ENCODE results near the gene HELZ. TPM values are rescaled to one million over a fixed set of nuclear protein-coding genes. Genes with fewer than 3 reads are reported as not detected.

The HELZ gene
- total RNA-seq, 2 donors from 2014 or later, result 51.4 to 74.7 TPM

- Mint-ChIP-seq H3K27me3 (ENCODE audit: insufficient read depth) (no peaks in the 10 kb centered on the region), H3K36me3 (ENCODE audit: low read depth) (peaks cover 34% of the 10 kb centered on the region), H3K4me1 (peaks cover 2% of the 10 kb centered on the region), H3K9me3 (no peaks in the 10 kb centered on the region), H3K27ac (no peak overlapping the region), H3K4me3 (no peak overlapping the region)
- H3K9ac ChIP-seq (ENCODE audit: extremely low read depth, low read length, poor library complexity, severe bottlenecking), result no peak overlapping the region
- WGBS, 2 experiments (ENCODE audit: insufficient coverage in 1 of 2, insufficient read length in 1 of 2), result 81% methylated on average over 4 of the region's 5 CpGs; no CpG with 5 or more reads in 1 of the 2 experiments
- peaks cover 52% of the 10 kb centered on the region for H3K36me3 ChIP-seq (ENCODE audit: control insufficient read depth, insufficient read depth, low read length)
- H3K4me1 ChIP-seq (ENCODE audit: control insufficient read depth, insufficient read depth, low read length), result no peaks in the 10 kb centered on the region
- no peaks in the 10 kb centered on the region for H3K9me3 ChIP-seq (ENCODE audit: control insufficient read depth, low read length)
- H3K27ac ChIP-seq (ENCODE audit: low read depth, low read length), result no peak overlapping the region
- no peak for DNase-seq
- no peaks in the 10 kb centered on the region for H3K27me3 ChIP-seq (ENCODE audit: control insufficient read depth, insufficient read depth, low read length, poor library complexity, severe bottlenecking)
- TF ChIP-seq CTCF (conservative IDR thresholded peaks at IDR 0.05), result no peak
- H3K4me3 ChIP-seq (ENCODE audit: low read length), result no peak overlapping the region
Measured at GRCh38 chr17:67212231-67212630, 32.8 kb downstream of the HELZ start.

- peaks cover 34% of the 10 kb centered on the region for H3K36me3 Mint-ChIP-seq (ENCODE audit: low read depth)
- Histone ChIP-seq H3K9me3 (ENCODE audit: control insufficient read depth, low read length) (no peaks in the 10 kb centered on the region), H3K27ac (ENCODE audit: low read depth, low read length) (no peak overlapping the region), H3K4me3 (ENCODE audit: low read length) (no peak overlapping the region), H3K4me1 (ENCODE audit: control insufficient read depth, insufficient read depth, low read length) (no peaks in the 10 kb centered on the region), H3K36me3 (ENCODE audit: control insufficient read depth, insufficient read depth, low read length) (peaks cover 47% of the 10 kb centered on the region), H3K27me3 (ENCODE audit: control insufficient read depth, insufficient read depth, low read length, poor library complexity, severe bottlenecking) (no peaks in the 10 kb centered on the region), H3K9ac (ENCODE audit: extremely low read depth, low read length, poor library complexity, severe bottlenecking) (no peak overlapping the region)
- H3K4me1 Mint-ChIP-seq, result peaks cover 2% of the 10 kb centered on the region
- WGBS, 2 experiments (ENCODE audit: insufficient coverage in 1 of 2, insufficient read length in 1 of 2), result 89 to 95% methylated on average over 3 to 5 of the region's 5 CpGs
- H3K4me3 Mint-ChIP-seq, result no peak overlapping the region
- H3K27me3 Mint-ChIP-seq (ENCODE audit: insufficient read depth), result no peaks in the 10 kb centered on the region
- H3K27ac Mint-ChIP-seq, result no peak overlapping the region
- H3K9me3 Mint-ChIP-seq, result no peaks in the 10 kb centered on the region
- no peak for TF ChIP-seq CTCF (conservative IDR thresholded peaks at IDR 0.05)
- no peak for DNase-seq
Measured at GRCh38 chr17:67211742-67212141, 33.3 kb downstream of the HELZ start.

- no peaks in the 10 kb centered on the region for H3K9me3 ChIP-seq (ENCODE audit: control insufficient read depth, low read length)
Measured at GRCh38 chr17:67210915-67211314, 34.1 kb downstream of the HELZ start.

More at GRCh38 chr17:67210915-67211314, 34.1 kb downstream of the HELZ start:
- peaks cover 39% of the 10 kb centered on the region for H3K36me3 ChIP-seq (ENCODE audit: control insufficient read depth, insufficient read depth, low read length)
- peaks cover 34% of the 10 kb centered on the region for H3K36me3 Mint-ChIP-seq (ENCODE audit: low read depth)
- H3K27me3 Mint-ChIP-seq (ENCODE audit: insufficient read depth), result no peaks in the 10 kb centered on the region
- DNase-seq, result no peak
- WGBS, 2 experiments (ENCODE audit: insufficient coverage in 1 of 2, insufficient read length in 1 of 2), result 98 to 100% methylated on average over 2 of the region's 2 CpGs
- no peak overlapping the region for H3K27ac Mint-ChIP-seq
- no peak overlapping the region for H3K4me3 ChIP-seq (ENCODE audit: low read length)
- H3K9ac ChIP-seq (ENCODE audit: extremely low read depth, low read length, poor library complexity, severe bottlenecking), result no peak overlapping the region
- peaks cover 2% of the 10 kb centered on the region for H3K4me1 Mint-ChIP-seq
- no peak overlapping the region for H3K4me3 Mint-ChIP-seq
- H3K9me3 Mint-ChIP-seq, result no peaks in the 10 kb centered on the region
- H3K4me1 ChIP-seq (ENCODE audit: control insufficient read depth, insufficient read depth, low read length), result no peaks in the 10 kb centered on the region
- TF ChIP-seq CTCF (conservative IDR thresholded peaks at IDR 0.05), result no peak
- no peaks in the 10 kb centered on the region for H3K27me3 ChIP-seq (ENCODE audit: control insufficient read depth, insufficient read depth, low read length, poor library complexity, severe bottlenecking)
- no peak overlapping the region for H3K27ac ChIP-seq (ENCODE audit: low read depth, low read length)

All from endodermal cell (in vitro differentiated cells).